H9 (cell line): ENCODE measurements around the gene CYTH4. TPM values are rescaled to one million over a fixed set of nuclear protein-coding genes. Genes with fewer than 3 reads are reported as not detected.

Experiments
- DNase-seq: peaks from one replicate; pipeline ENCODE4 v3.0.0-alpha.2; 2017
- H2AFZ ChIP-seq: one replicate; pipeline ENCODE4 v1.6.1; 2013; ENCODE audit warnings: mild to moderate bottlenecking, low read length, control low read depth, moderate library complexity
- H2AK5ac ChIP-seq: 2 replicates; pipeline ENCODE4 v1.6.1; 2013; ENCODE audit warnings: low read length, control low read depth, mixed read lengths; ENCODE audit not compliant: insufficient read length
- H2BK120ac ChIP-seq: one replicate; pipeline ENCODE4 v1.6.1; 2013; ENCODE audit warnings: low read depth, mild to moderate bottlenecking, low read length, control low read depth, inconsistent platforms; ENCODE audit not compliant: poor library complexity, severe bottlenecking
- H2BK12ac ChIP-seq: 2 replicates; pipeline ENCODE4 v1.6.1; 2013; ENCODE audit warnings: low read length, control low read depth, mixed read lengths, low read depth; ENCODE audit not compliant: insufficient read length
- H2BK15ac ChIP-seq: 2 replicates; pipeline ENCODE4 v1.6.1; 2013; ENCODE audit warnings: low read depth, low read length, control low read depth
- H2BK20ac ChIP-seq: one replicate; pipeline ENCODE4 v1.6.1; 2013; ENCODE audit warnings: low read depth, mild to moderate bottlenecking, low read length, control low read depth, inconsistent platforms; ENCODE audit not compliant: poor library complexity, severe bottlenecking
- H2BK5ac ChIP-seq: 2 replicates; pipeline ENCODE4 v1.6.1; 2013; ENCODE audit warnings: low read length, control low read depth, mixed read lengths; ENCODE audit not compliant: insufficient read length
- H3K14ac ChIP-seq: 2 replicates; pipeline ENCODE4 v1.6.1; 2013; ENCODE audit warnings: low read length, control low read depth; ENCODE audit not compliant: insufficient read depth
- H3K18ac ChIP-seq: 2 replicates; pipeline ENCODE4 v1.6.1; 2013; ENCODE audit warnings: low read depth, mild to moderate bottlenecking, mixed read lengths, low read length, control low read depth; ENCODE audit not compliant: insufficient read length
- H3K23ac ChIP-seq: 2 replicates; pipeline ENCODE4 v1.6.1; 2013; ENCODE audit warnings: low read length, control low read depth, mixed read lengths, low read depth; ENCODE audit not compliant: insufficient read length
- H3K23me2 ChIP-seq: 2 replicates; pipeline ENCODE4 v1.6.1; 2013; ENCODE audit warnings: low read depth, mild to moderate bottlenecking, mixed read lengths, low read length, control low read depth; ENCODE audit not compliant: insufficient read length, poor library complexity, severe bottlenecking
- H3K27ac ChIP-seq: 2 replicates; pipeline ENCODE4 v1.5.1; 2013; ENCODE audit warnings: low read length, control low read depth, mixed read lengths, low read depth; ENCODE audit not compliant: insufficient read length
- H3K27me3 ChIP-seq: 2 replicates; pipeline ENCODE4 v1.6.1; 2013; ENCODE audit warnings: low read length, control low read depth, inconsistent platforms; ENCODE audit not compliant: insufficient read depth
- H3K4ac ChIP-seq: 2 replicates; pipeline ENCODE4 v1.6.1; 2013; ENCODE audit warnings: low read depth, mild to moderate bottlenecking, control low read depth, inconsistent platforms, low read length, moderate library complexity
- H3K4me1 ChIP-seq: 2 replicates; pipeline ENCODE4 v1.6.1; 2013; ENCODE audit warnings: low read length, control low read depth, inconsistent platforms; ENCODE audit not compliant: insufficient read depth
- H3K4me2 ChIP-seq: 2 replicates; pipeline ENCODE4 v1.6.1; 2013; ENCODE audit warnings: low read length, control low read depth, mixed read lengths; ENCODE audit not compliant: insufficient read length, insufficient read depth
- H3K56ac ChIP-seq: 2 replicates; pipeline ENCODE4 v1.6.1; 2013; ENCODE audit warnings: low read depth, mild to moderate bottlenecking, mixed read lengths, low read length, control low read depth; ENCODE audit not compliant: insufficient read length
- H3K79me1 ChIP-seq: 2 replicates; pipeline ENCODE4 v1.6.1; 2013; ENCODE audit warnings: low read depth, mild to moderate bottlenecking, moderate library complexity, low read length, control low read depth, inconsistent platforms; ENCODE audit not compliant: insufficient read depth, poor library complexity, severe bottlenecking
- H3K79me2 ChIP-seq: 2 replicates; pipeline ENCODE4 v1.6.1; 2013; ENCODE audit warnings: low read length, control low read depth, inconsistent platforms; ENCODE audit not compliant: insufficient read depth
- H3K9ac ChIP-seq: 2 replicates; pipeline ENCODE4 v1.6.1; 2013; ENCODE audit warnings: low read length, control low read depth, mixed read lengths; ENCODE audit not compliant: insufficient read length; ENCODE audit errors: extremely low read depth
- H3K9me3 ChIP-seq: one replicate; pipeline ENCODE4 v1.6.1; 2013; ENCODE audit warnings: low read depth, low read length, inconsistent platforms; ENCODE audit not compliant: control insufficient read depth
- H3T11ph ChIP-seq: one replicate; pipeline ENCODE4 v1.6.1; 2013; ENCODE audit warnings: mild to moderate bottlenecking, low read length, control low read depth, inconsistent platforms
- H4K20me1 ChIP-seq: one replicate; pipeline ENCODE4 v1.6.1; 2013; ENCODE audit not compliant: control insufficient read depth, insufficient read length, insufficient read depth
- H4K5ac ChIP-seq: 2 replicates; pipeline ENCODE4 v1.6.1; 2013; ENCODE audit warnings: low read depth, mild to moderate bottlenecking, mixed read lengths, low read length, control low read depth; ENCODE audit not compliant: insufficient read length
- H4K8ac ChIP-seq: replicated peaks from 2 replicates; pipeline ENCODE4 v1.6.1; 2013; ENCODE audit warnings: low read length, control low read depth, mixed read lengths, low read depth; ENCODE audit not compliant: insufficient read length
- H4K91ac ChIP-seq: 2 replicates; pipeline ENCODE4 v1.6.1; 2013; ENCODE audit warnings: low read depth, mild to moderate bottlenecking, moderate library complexity, mixed read lengths, low read length, control low read depth; ENCODE audit not compliant: insufficient read length
- H3K27ac Mint-ChIP-seq, 3 experiments: 2 replicates in 2 of 3; 3 replicates in 1 of 3; pipeline ENCODE4 v1.8.0; 2020 to 2021; ENCODE audit warnings: mixed read lengths in 3 of 3, mild to moderate bottlenecking in 1 of 3, moderate library complexity in 1 of 3
- H3K27me3 Mint-ChIP-seq: 2 replicates; pipeline ENCODE4 v1.8.0; 2021; ENCODE audit warnings: low read depth, mild to moderate bottlenecking, moderate library complexity, mixed read lengths
- H3K36me3 Mint-ChIP-seq, 3 experiments: 2 replicates in 2 of 3; 3 replicates in 1 of 3; pipeline ENCODE4 v1.8.0; 2020 to 2021; ENCODE audit warnings: low read depth in 3 of 3, mixed read lengths in 3 of 3; ENCODE audit not compliant: insufficient read depth in 1 of 3
- H3K4me1 Mint-ChIP-seq, 2 experiments: 2 replicates each; pipeline ENCODE4 v1.8.0; 2020; ENCODE audit warnings: mixed read lengths in 2 of 2
- H3K4me3 Mint-ChIP-seq, 2 experiments: 2 replicates in 1 of 2; 3 replicates in 1 of 2; pipeline ENCODE4 v1.8.0; 2020 to 2021; ENCODE audit warnings: mild to moderate bottlenecking in 2 of 2, mixed read lengths in 2 of 2, moderate library complexity in 1 of 2
- H3K9me3 Mint-ChIP-seq, 2 experiments: 2 replicates in 1 of 2; 3 replicates in 1 of 2; pipeline ENCODE4 v1.8.0; 2020; ENCODE audit warnings: mild to moderate bottlenecking in 2 of 2, mixed read lengths in 2 of 2, moderate library complexity in 1 of 2
- WGBS: extraction: QIAGEN DNeasy Blood & Tissue Kit; methylation state at CpG from one replicate; pipeline ENCODE4 v1.1.7; 2013; ENCODE audit warnings: missing lambda C conversion rate, low lambda C conversion rate, mixed read lengths; ENCODE audit not compliant: insufficient read length; ENCODE audit errors: extremely low coverage; 5-methylcytosine and 5-hydroxymethylcytosine counted together
- total RNA-seq: library from RNA; stranded (reverse); gene quantifications from 2 replicates; pipeline ENCODE4 v1.2.1, GENCODE V29; 2021
- TF ChIP-seq, protein P1 (sequence below): fragments of 200-600 bp; sonication (generic); conservative IDR thresholded peaks from 3 replicates; pipeline ENCODE4 v1.8.0; 2021; ENCODE audit warnings: antibody characterized with exemption, mild to moderate bottlenecking

The CYTH4 gene
- total RNA-seq, 1 experiment from 2014 or later = not detected

DNA sequence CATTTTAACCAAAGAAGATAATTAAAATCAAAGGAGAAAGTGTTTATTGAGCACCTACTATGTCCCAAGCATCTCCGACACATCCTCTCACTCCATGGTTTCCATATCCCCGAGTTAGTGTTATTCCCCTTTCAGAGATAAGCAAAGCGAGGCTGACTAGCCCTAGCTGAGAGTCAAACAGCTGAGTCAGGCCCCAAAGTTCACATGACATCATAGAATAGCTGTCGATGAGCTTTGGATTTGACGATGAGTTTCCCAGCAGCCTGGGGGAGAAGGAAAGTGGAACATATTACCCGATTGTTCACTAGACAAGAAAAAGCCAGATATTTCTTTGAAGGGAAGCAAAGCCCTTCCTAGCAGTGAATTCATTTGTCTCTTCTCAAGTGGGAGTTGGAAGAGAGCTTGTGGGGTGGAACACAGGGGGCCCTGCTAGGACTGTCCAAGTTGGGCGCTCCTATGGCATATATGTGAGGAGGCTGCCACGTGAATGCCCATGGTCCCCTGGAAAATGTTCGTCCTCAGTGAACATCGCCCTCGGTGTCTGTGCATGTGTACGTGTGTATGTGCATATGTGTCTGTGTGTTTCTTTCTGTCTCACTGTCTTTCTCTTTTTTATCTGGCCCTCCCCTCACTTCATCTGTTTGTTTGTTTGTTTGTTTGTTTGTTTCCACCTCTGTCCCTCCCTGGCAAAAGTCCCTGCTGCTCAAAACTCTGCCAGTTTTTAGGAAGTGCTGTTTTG lies 493 bp upstream of the CYTH4 start:
- H3K14ac ChIP-seq = no peak overlapping the region
- no peak overlapping the region for H4K91ac ChIP-seq
- H3K9ac ChIP-seq = no peak overlapping the region
- H2BK20ac ChIP-seq = no peak overlapping the region
- Mint-ChIP-seq H3K9me3 (no peaks in the 10 kb centered on the region; a peak in 1 of 5 replicates), H3K27ac (no peak overlapping the region; a peak in 1 of 7 replicates), H3K4me3 (no peak overlapping the region), H3K27me3 (peaks cover 38% of the 10 kb centered on the region), H3K36me3 (no peaks in the 10 kb centered on the region; a peak in 1 of 7 replicates), H3K4me1 (peaks cover 17 to 31% of the 10 kb centered on the region in 2 experiments)
- no peak overlapping the region for H3T11ph ChIP-seq
- H2BK15ac ChIP-seq = no peak overlapping the region
- H2BK5ac ChIP-seq = no peak overlapping the region
- H3K23ac ChIP-seq = no peak overlapping the region
- no peak overlapping the region for H2AK5ac ChIP-seq
- no peaks in the 10 kb centered on the region for H3K79me2 ChIP-seq
- H4K20me1 ChIP-seq = no peaks in the 10 kb centered on the region
- no peaks in the 10 kb centered on the region for H3K27me3 ChIP-seq
- DNase-seq = no peak
- no peak overlapping the region for H3K4ac ChIP-seq
- H3K27ac ChIP-seq = no peak overlapping the region
- no peaks in the 10 kb centered on the region; the same call in 1 of the 2 replicates for H3K4me1 ChIP-seq
- H3K4me2 ChIP-seq = no peak overlapping the region
- no peak overlapping the region for H3K56ac ChIP-seq
- no peak overlapping the region for H4K8ac ChIP-seq
- H3K9me3 ChIP-seq = no peaks in the 10 kb centered on the region
- H3K23me2 ChIP-seq = no peaks in the 10 kb centered on the region
- no peak overlapping the region for H2AFZ ChIP-seq
- H2BK120ac ChIP-seq = no peak overlapping the region
- H4K5ac ChIP-seq = no peak overlapping the region
- WGBS = no CpG with 5 or more reads among the region's 12 CpGs
- no peak overlapping the region for H2BK12ac ChIP-seq
- H3K18ac ChIP-seq = no peak overlapping the region
- TF ChIP-seq, protein P1, sequence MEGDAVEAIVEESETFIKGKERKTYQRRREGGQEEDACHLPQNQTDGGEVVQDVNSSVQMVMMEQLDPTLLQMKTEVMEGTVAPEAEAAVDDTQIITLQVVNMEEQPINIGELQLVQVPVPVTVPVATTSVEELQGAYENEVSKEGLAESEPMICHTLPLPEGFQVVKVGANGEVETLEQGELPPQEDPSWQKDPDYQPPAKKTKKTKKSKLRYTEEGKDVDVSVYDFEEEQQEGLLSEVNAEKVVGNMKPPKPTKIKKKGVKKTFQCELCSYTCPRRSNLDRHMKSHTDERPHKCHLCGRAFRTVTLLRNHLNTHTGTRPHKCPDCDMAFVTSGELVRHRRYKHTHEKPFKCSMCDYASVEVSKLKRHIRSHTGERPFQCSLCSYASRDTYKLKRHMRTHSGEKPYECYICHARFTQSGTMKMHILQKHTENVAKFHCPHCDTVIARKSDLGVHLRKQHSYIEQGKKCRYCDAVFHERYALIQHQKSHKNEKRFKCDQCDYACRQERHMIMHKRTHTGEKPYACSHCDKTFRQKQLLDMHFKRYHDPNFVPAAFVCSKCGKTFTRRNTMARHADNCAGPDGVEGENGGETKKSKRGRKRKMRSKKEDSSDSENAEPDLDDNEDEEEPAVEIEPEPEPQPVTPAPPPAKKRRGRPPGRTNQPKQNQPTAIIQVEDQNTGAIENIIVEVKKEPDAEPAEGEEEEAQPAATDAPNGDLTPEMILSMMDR = no peak
- H3K79me1 ChIP-seq = no peaks in the 10 kb centered on the region
